HG03558 (cell line): Measurements from ENCODE around the gene AGFG1.

Experiments
- ATAC-seq: cut with Tn5 transposase; IDR thresholded peaks from one replicate; pipeline ENCODE4 v1.9.1; 2021; ENCODE audit warnings: moderate number of reproducible peaks; ENCODE audit not compliant: unreplicated experiment; ENCODE audit errors: extremely low read depth

AGFG1 gene, protein sequence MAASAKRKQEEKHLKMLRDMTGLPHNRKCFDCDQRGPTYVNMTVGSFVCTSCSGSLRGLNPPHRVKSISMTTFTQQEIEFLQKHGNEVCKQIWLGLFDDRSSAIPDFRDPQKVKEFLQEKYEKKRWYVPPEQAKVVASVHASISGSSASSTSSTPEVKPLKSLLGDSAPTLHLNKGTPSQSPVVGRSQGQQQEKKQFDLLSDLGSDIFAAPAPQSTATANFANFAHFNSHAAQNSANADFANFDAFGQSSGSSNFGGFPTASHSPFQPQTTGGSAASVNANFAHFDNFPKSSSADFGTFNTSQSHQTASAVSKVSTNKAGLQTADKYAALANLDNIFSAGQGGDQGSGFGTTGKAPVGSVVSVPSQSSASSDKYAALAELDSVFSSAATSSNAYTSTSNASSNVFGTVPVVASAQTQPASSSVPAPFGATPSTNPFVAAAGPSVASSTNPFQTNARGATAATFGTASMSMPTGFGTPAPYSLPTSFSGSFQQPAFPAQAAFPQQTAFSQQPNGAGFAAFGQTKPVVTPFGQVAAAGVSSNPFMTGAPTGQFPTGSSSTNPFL

DNA sequence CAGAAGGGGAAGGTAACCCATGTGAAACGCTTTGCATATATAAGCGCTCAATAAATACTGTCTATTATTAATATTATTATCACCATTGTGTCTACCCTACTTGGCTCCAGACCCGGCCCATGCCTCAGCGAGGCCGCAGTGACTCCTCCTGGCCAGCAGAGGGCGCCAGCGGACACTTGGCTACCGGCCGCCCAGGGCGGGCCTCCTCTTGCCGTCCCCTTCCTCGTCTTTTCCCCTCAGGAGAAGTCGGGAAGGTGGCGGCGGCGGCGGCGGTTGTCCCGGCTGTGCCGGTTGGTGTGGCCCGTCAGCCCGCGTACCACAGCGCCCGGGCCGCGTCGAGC is at the start of gene AGFG1:
TSS of gene AGFG1 (plus strand) at position 233 of the 341 bp plus-strand sequence. CDS start 266 bp downstream, outside the sequence.
- peak; percentile 57 for ATAC-seq

DNA sequence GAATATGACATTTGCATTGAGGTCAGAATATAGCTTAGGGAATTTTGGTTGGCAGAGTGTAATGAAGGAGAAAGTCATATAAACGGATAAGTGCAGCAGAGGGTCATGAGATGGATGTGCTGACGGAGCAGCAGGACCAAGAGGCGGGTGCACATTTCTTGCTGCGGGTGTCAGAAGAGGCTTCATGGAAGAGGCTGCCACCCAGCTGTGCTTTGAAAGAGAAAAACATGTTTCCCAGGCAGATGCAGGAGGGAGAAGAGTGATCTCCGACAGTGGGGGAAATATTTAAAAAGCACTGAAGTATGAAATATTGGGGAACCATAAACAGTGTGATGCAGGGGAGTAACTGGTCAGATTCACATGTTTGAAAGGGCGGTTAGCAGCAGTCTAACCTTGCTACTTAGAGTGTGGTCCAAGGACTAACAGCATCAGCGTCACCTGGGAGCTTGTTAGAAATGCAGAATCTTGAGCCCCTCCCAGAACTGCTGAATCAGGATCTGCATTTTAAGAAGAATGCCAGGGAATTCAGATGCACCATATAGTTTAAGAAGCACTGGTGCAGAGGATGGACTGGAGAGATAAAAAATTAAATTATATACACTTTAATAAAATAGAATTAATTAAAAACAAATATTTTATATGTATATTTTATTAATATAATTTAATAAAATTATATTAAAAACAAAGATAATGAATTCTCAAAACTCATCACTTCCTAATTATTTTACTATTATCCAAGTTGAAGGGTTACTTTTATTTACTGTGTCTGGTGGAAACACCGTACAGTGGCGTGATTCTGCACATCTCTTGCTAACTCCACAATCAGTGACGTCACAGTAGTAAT is 48.1 kb upstream of the AGFG1 start:
- no peak for ATAC-seq

DNA sequence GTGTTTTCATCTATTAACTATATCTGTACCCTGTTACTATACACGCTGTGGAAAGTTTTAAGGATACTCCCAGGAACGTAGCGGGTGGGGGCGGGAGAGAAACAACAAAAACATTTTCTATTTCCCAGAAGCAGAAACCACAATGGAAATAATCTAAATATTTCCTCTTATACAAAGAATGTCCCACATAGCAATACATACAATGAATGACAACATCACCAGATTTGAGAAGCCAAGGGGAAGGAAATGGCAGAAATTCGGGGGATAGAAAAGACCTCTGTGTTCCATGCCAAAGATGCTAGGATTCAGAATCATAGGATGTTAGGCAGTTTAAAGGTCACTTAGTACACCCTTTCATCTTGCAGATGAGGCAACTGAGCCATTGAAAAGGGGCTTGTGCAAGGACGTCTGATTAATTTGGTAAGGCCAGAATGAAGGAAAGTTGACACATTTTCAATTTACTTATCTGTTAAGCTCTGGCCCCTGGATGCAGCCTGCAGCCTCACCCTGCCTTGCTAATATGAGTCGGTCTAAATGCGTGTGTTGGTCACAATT is 43.1 kb upstream of the AGFG1 start:
- ATAC-seq: no peak

DNA sequence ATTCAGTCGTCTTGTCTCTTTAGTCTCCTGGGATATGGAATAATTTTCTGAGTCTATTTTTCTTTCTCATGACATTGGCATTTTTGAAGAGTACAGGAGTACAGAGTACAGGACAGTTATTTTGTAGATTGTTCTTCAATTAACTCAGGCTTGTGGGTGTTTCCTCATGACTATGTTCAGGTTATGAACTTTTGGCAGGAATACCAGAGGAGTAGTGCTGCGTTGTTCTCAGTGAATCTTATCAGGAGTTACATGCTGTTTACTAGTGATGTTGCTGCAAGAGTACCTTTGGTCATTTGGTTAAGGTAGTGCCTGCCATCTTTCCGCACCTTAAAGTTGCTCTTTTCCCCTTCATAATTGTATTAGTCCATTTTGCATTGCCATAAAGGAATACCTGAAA is 41.3 kb upstream of the AGFG1 start:
- no peak for ATAC-seq

DNA sequence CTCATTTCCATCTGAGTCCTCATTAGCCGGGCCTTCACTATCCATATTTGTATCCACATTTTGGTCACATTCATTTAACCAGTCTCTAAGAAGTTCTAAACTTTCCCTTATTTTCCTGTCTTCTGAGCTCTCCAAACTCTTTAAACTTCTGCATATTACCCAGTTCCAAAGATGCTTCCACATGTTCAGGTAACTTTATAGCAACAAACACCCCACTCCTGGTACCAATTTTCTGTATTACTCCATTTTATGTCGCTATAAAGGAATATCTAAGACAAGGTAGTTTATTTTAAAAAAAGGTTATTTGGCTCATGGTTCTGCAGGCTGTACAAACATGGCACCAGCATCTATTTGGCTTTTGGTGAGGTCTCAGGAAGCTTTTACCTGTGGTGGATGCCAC is 38.8 kb upstream of the AGFG1 start:
- ATAC-seq: no peak

DNA sequence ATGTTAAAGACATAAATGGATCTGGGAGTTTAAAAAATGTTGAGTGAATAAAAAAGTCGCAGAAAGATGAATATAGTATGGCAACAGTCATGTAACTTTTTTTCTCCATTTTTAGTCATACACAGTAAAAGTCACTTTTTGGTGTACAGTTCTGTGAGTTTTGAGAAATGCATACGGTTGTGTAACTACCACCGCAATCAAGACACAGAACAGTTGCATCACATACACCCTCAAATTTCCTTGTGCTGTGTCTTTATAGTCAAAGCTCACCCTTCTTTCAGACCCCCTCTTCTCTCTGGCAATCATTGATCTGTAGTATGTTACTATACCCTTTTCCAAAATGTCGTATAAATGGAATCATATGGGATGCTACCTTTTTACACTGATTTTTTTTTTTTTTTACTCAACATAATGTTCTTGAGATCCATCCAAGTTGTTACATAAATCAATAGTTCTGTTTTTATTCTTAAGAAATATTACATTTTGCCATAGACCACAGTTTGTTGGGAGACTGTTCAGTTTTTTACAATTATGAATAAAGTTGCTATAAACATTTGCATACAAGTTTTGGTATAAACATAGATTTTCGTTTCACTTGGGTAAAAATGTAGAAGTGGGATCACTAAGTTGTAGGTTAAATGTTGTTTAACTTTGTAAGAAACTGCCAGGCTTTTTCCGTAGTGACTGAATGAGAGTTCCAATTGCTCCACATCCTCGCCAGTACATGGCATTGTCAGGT is 35.4 kb upstream of the AGFG1 start:
- no peak for ATAC-seq

DNA sequence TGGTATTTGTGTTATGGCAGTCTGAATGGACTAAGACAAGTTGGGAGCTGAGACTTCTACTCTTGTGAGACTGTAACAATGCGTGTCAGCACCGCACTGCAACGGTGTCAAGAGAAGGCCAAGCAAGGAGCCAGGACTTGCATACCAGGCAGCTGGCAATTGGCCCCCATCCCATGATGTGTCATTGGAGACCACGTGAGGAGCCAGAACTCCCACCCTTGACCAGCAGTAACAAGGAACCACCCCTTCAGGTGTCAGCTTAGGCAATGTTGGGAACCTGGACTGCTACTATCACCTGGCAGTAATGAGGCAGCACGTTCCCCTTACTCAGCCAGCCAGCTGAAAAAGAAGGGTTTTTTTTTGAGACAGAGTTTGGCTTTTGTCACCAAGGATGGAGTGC is 32.7 kb upstream of the AGFG1 start:
- no peak for ATAC-seq

DNA sequence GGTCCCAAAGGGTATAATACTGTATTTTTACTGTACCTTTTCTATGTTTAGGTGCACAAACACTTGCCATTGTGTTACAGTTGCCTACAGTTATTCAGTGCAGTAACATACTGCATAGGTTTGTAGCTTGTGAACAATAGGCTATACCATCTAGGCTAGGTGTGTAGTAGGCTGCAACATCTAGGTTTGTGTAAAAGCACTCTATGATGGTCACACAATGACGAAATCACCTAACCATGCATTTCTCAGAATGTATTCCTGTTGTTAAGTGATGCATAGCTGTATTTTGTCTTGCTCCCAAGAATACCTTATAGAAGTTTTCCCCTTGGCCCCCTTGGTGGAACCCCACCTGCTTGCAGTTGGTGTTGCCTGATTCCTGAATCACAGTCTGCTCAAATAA is 29.3 kb upstream of the AGFG1 start:
- ATAC-seq: no peak

DNA sequence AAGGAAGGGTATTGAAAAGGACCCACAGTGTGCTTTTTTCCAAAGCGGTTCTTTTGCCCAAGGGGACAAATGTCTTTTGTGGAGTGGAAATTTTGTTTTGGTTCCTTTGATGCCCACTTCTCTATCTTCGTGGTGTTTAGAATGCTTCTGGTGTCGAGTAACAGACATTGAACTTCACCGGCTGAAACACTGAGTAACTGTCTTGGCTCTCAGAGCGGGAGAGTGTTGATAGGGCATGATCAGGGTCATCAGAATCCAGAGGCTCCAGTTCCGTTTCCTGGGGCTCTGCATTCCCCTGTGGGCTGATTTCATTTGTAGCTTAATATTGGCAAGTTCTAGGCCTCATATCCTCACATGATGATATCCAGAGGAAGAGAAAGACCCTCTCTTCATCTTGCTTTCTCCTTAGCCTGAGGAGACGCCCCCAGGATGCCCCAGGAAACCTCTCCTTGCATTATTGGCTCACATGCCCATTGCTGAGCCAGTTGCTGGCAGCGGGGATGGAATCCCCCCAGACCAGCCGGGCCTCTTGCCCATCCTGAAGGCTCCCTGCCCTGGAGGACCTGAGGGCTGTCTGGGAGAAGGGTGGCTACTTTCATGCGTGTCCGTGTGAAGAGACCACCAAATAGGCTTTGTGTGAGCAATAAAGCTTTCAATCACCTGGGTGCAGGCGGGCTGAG is 27.9 kb upstream of the AGFG1 start:
- ATAC-seq: no peak

DNA sequence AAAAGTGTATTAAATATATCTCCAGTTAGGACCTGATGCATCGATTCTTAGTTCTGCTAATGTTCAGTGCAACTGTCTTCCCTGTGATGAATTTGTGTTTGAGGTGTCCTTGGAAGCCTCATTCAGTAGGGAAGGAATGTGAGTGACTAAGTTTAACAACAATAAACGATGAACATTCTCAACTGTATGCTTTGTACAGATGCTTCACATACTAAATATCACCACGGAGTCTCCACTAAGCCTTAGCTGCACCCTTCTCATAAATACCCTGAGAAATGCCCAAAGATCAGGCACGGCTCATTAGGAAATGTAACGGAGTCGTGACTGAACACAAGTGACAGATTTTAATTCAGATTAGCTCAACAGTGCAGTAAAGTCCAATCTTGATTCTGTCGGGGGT is 24.4 kb upstream of the AGFG1 start:
- no peak for ATAC-seq

DNA sequence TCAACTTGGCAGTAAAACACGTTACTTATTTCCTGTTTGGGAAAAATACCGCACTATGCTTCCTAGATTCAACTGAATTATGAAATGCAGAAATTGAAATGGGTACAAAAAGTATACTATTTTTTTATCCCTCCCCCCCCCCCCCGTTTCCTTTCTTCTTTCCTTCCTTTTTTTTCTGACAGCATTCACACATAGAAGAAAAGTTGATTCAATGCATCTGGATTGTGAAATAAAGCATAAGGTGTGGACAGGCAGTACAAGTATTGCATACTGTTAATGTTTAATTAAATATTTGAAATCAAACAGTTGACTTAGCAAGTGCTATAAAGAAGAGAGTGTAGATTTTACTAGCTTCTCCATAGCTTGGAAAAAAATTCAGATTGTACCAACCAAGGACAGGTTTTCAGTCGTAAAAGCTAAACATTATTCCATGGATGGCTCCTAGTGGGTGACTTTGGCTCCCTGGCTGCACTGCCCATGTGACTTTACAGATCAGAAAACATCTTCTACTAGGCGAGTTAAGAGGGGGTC is 21.6 kb upstream of the AGFG1 start:
- no peak for ATAC-seq

DNA sequence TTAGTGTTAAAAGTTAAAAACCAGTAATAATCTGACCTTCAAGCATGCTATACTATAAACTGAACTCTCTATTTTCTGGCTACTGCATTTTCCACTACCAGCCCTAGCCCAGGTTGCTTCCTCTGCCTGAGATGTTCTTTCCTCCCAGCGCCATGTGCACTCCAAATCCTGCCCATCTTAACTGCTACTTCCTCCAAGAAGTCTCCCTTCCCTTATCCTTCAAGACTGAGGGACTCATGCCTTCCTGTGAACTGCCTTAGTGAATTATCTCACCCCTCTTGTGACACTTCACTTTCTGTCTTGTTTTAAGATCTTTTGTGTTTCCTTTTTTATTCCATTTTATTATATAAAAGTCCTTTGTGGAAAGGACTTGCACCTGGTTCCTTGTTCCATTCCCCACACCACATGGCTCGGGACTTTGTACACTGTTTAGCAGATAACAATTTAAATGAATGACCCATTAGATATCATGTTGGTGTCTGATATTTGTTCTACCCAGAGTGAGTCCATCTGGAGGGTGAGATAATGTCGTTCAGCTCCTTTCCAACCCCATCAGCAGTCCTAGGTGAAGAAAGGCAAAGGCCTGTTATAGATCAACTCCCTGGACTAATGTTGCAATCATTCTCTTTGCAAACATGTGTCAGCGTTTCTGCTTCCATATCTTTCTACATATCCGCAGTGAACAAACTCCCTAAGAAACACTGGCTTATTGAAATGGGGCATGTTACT is 20.9 kb upstream of the AGFG1 start:
- no peak for ATAC-seq

DNA sequence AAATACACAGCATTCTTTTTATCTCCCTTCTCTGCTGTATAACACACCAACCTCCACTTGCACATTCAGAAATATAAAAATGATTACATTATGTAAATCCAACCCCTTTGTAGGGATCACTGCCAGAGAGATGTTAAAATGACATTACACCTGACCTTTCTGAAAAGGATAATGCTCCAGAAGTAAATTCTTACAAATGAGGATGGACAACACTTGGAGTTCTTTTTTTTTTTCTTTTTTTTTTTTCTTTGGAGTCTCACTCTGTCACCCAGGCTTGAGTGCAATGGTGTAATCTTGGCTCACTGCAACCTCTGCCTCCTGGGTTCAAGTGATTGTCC is 20.3 kb upstream of the AGFG1 start:
- ATAC-seq: no peak

DNA sequence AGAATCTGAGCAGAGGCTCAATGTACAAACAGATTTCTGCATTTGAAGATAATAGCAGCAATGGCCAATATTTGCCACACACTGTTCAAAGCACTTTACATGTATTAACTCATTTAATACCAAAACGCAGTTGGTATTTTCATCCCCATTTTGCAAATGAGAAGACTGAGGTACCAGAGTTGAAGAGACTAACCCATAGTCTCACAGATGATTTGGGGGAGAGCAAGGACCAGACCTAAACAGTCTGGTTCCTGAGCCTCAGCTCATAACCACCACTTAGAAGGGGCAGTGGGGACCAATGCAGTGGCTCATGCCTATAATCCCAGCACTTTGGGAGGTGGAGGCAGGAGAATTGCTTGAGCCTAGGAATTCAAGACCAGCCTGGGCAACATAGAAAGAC is 18.1 kb upstream of the AGFG1 start:
- ATAC-seq: no peak

DNA sequence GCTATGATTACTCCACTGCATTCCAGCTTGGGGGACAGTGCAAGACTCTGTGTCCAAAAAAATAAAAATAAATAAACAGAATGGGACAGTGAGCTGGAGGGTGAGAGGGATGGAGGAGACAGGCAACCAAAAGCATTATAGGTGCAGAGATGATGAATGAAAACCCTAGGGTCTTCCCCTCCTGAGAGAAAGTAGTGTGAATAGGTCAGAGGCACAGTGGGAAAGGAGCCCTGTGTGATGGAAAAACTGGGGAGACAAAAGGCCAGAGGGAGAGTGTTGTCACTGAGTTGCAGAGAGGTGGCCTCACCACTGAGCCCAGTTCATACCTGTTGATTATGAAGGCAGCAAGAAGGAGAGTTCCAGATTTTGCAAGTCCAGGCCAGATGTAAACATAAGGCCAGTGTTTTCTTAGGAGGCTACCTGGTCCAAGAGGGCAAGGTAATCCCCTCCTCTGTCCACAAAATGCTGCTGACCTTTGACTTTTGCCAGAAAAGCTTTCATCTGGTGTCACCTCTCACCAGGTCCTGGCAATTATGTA is 17.6 kb upstream of the AGFG1 start:
- no peak for ATAC-seq

DNA sequence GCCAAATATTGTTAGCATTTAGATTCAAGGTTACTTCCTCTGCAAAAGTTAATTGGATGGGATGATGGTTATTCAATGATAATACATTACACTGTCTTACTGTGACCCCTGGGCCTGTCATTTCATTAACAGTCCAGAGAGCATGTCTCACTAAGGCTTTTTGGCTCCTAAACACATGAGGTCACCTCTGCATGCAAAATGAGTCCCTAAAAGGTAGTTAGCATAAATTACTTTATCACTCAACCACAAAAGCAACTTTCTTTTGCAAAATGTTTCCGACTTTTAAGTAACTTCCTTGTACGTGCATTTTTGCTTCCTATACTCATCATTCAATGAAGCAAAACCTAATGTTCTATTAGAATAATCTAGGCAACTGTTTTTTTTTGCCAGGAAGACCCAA is 16.8 kb upstream of the AGFG1 start:
- ATAC-seq: no peak

DNA sequence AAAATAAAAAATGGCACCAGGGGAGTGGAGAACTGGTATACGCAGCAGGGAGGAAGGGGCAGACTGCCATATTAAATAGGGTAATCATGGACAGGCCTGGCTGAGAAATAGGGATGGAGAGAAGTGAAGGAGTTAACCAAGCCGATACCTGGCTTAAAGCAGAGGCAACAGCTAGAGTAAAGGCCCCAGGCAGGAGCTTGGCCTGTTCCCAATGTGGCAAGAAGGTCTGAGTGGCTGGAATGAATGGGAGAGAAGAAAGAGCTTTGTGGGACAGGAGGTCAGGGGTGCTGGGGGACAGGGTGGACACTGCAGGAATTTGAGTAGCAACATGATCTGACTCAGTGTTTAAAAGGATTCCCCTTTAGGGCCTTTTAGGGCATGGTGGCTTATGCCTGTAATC is 15.9 kb upstream of the AGFG1 start:
- ATAC-seq: no peak

DNA sequence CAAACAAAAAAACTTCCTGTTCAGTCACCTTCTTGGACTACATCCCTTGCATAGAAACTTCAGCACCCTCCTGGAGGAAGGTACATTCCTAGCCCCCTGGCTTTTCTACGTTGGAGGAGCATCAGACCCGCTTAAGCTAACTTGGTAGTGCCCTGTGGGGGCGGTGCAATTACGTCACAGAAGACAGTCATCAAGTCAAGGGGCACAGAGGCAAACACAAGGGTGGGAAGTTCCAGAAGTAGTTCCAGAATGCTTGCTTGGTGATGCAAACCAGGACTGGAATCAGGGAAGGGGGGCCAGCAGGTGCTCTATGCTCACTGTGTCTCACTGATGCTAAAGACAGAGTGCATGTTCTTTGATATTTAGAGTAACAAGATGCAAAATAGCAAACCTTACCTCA is 15.2 kb upstream of the AGFG1 start:
- no peak for ATAC-seq

DNA sequence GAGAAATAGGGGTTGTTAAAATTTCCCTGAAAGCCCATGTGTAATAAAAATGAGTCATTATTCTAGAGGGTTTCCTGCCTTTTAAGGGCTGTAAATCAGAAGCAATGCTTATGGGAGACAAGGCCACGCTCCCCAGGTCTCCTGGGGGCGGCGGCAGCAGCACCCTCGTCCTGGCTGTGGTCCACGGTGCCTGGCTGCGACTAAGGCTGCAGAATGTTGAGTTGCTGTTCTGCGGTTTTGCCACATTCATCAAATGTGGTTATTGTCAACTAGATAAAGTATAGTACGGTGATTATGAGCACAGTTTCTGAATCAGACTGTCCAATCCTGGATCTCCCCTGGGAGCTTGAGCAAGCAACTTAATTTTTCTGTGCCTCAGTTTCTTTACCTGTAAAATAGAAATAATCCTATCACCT is 11.9 kb upstream of the AGFG1 start:
- ATAC-seq: no peak
